ENCODE data around the gene POLR1D. TPM values are rescaled to one million over a fixed set of nuclear protein-coding genes. Genes with fewer than 3 reads are reported as not detected.

The POLR1D gene, protein sequence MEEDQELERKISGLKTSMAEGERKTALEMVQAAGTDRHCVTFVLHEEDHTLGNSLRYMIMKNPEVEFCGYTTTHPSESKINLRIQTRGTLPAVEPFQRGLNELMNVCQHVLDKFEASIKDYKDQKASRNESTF
- 86.0 TPM for total RNA-seq

DNA sequence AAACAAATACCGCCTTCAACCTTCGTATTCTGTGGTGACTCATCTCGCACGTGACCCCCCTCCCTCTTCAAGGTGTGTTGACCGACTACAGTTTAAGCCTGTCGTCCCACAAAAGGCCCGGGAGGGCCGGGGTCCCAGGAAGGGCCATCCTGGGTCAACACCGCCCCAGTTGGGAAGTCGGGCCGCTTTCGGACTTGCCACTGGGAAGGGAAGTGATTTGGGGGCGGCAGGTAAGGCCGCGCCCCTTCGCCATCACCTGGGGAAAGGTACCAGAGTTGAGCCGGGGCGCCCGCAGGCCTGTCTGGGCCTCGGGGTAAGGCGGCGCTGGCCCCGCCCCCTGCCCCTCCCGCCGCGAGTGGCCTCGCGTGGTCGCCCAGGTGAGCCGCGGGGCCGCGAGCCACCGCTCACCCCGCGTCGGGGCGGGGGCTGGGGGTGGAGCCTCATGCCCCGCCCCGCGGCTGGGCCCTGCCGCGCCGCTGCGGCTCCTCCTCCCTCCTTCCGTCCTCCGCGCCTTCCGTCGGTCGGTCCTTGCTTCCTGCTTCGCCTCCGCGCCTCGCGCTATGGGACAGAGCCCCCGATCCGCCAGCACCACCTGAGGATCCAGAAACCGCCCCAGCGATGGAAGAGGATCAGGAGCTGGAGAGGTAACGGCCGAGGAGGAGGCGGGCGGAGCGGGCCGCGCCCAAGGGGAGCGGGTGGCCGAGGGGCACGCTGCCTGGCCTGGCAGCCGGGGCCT, at the start of gene POLR1D:
Gene POLR1D, plus strand, starts transcription at position 527 of the 736 bp plus-strand sequence. Its CDS starts 92 bp downstream, at position 619.
- DNase-seq, result peak; percentile 87

DNA sequence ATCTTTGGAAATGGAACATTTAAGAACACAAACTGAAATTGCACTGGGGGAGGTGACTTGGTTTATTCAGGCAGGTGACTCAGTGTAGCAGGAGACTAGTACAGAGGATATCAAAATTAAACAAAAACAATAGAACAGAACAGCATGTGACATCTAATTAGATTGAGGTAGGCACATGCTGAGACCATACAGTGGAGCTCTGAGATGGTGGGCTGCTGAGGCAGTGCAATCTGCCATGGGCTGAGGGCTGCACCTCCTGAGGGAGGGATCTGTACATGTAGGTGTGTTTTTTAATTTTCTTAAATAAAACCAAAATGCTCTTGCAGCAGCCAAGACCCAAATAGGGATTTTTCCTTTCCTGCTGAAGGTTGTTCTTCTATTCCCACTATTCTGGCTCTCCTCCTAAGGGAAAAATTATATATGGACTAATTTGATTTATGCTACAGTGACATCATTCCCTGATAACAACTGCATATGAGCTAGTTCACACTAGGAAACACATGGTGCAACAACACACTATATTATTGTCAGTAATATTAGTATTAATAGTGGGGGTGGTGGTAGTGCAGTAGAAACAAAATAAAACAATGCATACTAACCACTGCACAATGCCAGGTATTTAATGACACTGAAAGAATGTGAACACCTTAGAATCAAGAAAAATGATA, 49.3 kb upstream of the POLR1D start:
- DNase-seq, result no peak

DNA sequence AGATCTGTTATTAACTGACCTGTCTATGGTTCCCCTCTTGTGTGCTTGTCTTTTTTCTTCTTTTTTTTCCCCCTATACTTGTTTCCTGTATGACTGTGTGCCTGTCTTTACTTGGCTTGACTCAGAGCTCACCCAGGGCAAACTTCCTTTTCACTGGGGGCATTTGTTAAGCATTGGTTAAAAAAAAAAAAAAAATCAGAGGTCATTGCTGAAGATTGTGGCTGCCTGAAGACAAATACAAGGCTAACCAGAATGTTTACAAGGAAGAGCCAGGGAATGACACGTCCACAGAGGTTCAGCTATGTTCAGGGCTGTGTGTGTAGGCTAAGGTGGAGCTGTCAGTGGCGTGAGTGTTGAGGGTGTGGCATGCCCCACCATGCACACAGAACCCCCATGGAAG, 48.4 kb upstream of the POLR1D start:
- no peak for DNase-seq

DNA sequence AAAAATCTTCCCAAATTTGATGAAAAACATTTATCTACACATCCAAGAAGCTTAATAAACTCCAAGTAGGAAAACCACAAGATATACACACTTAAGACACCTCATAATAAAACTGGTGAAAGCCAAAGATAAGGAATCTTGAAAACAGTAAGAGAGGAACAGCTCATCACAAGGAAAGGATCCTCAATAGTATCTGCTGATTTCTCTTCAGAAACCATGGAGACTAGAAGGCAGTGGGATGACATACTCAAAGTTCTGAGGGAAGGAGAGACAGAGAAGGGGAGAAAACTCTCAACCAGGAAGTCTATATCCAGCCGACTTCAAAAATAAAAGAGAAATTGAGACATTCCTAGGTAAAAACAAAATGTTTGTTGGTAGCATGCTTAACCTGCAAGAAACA, 47.0 kb upstream of the POLR1D start:
- no peak for DNase-seq

DNA sequence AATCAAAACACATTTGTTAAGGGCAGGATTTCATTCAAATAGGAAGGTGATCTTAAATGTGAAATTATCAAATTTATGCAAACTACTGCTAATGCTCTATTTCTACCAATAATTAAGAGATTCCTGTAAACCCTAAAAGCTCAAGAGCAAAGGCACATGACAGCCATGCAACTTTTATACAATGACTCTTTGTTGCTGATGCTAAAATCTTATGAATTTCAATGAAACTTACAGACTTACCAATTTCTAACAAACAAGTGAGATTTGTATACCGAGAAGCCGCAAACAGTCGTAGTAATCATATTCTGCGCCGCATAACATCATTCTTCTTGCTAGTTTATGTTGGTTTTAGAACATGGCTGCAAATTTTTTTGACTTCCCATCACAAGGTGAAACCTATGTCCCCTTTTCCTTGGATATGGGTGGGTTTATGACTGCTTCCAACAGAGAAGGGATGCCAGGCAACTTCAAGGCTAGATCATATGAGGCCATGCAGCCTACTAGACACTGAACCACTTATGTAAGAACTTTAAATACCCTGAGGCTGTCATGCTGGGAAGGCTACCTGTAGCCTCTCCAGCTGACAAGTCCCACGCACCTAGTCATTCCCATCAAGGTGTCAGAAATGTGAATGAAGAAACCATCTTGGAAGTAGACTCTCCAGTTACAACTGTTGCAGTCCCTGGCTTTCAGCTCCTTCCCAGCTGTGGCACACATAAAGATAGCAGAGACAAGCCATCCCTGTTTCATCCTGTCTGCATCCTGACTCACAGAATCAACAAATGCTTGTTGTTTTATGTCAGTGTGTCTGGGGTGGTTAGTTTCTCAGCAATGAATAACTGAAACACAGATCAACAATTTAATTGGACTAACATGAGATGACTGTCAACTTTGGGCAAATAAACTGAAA, 43.3 kb upstream of the POLR1D start:
- DNase-seq, result no peak

DNA sequence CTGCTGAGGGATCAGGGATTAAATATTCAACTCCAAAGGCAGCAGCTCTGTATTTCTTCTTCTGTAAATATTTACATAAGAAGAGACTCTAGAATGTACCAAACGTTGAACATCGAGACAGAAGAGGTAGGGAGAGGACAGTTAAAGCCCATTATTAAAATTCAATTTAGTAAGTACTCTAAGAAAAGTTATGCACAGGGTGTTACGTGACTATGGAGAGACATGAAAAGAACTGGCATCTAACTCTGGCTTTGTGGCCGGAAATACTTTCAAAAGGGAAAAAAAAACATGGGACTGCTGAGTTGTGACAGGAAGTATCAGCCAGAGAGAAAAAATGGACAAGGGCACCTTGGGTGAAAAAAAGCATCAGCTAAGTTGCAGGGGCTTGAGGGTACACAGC, 38.0 kb upstream of the POLR1D start:
- no peak for DNase-seq

DNA sequence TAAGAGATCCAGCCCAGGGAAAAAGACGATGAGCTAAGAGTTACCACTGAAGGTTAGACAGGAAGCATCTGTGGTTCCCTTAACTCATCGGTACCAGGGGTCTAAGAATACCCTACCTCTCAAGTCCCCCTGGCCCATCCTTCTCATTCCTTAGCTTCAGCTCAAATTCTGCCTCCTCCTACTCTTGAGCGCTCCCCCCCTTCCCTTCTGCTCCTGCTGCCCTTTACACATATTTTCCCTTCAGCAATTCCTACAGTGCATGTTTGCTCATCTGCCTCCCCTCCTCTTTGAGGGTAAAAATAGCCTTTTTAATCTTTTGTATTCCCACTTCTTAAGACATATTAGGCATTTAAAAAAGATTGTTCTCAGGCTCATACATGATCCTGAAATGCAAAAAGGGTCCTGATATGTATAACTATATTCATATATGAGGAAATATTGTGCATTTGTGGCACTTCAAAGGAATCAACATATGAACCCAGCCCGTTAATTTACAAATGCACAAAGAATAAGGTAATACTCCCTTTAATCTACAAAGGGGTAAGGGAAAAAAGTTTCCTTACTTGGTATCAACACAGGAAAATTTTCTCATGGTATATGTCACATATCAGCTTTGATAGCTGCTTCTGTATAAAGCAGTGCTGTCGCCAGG, 34.5 kb upstream of the POLR1D start:
- DNase-seq, result no peak

DNA sequence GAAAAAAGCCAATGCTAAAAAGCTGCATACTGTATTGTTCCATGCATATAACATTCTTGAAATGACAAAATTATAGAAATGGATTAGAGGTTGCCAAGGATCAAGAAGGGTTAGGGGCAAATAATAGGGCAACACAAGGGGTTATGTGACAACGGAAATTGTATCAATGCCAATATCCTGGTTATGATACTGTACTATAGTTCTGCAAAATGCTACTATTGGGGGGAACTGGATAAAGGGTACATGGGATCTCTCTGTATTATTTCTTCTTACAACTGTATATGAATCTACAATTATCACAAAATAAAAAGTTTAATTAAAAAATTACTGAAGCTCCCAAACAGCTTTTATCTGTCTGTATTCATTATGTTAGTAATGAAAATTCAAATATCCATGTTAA, 33.3 kb upstream of the POLR1D start:
- DNase-seq, result no peak

DNA sequence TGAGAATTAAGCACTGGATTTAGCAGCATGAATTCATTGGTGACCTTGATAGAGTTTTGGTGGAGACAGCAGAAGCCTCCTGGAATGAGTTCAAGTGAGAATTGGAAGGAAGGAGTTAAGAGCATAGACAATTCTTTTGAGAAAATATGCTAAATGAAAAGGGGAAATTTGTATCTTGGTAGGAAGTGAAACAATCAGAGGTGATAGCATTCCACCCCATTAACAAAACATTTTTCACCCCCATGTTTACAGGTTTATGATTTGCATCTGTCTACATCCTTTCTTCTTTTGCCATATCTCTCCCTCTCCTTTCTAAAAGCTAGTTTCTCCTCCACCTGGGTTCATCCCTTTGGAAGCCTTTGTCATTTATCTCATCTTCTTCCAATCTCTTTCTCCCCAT, 28.8 kb upstream of the POLR1D start:
- no peak for DNase-seq

DNA sequence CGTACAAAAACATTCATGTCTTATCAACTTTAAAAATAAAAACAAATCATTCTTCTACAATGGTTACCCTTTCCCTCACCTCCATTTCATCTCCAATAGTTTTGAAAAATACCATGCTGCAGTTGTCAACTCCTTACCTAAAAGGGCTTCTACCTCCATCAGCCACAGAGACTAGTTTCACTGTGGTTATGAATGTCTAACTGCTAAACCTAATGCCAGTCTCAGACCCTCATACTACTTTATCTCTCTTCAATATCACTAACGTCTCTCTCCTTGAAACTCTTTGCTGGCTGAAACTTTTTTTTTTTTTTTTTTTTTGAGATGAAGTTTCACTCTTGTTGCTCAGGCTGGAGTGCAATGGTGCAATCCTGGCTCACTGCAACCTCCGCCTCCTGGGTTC, 28.4 kb upstream of the POLR1D start:
- DNase-seq, result no peak

DNA sequence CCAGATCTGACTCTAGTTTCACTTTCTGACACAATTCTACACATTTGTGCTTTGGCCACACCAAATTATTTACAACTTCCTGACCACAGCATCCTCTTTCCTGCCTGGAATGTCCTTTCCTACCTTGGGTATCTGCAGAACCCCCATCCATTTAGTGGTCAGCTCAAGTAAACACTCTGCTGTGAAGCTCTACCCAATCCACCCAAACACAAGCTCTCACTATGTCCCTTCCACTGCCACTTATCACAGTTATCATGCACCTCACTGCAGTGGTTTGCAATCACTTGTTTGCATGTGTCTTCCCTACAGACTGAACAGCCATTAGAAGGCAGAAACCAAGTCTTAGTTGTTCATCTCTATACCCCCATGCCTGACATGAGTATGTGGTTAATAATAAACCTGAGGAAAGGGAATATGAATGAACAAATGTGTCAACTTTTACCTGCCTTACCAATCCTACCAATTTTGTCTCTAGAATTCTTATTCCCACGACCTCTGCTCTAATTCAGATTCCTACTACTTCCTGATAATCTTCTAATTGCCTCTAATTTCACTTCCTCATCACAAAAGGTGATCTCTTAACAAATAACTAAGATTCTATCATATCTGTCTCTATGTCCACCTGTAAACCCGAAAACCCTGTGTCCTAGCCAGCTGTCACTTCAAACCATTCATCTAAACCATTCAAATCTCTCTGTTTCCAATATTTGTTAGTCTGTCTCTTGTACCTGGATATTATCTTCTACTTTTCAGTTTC, 26.5 kb upstream of the POLR1D start:
- no peak for DNase-seq

DNA sequence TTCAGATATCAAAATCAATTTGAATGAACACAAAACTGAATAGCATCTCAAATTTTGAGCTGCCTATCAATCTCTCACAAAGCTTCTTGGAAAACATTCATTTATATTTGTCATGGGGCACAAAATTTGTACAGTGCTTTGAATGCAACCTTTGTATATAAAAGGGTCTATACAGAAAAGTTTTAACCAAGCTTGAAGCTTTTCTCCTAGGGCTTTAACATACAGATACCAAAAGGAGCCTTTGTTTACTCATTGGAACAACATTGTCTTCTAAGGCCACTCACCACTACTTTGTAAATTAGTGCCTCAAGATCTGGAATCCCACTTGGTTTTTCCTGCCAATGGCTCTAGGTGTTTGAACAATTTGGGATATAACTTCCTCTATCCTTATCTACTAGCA, 22.6 kb upstream of the POLR1D start:
- DNase-seq, result no peak

DNA sequence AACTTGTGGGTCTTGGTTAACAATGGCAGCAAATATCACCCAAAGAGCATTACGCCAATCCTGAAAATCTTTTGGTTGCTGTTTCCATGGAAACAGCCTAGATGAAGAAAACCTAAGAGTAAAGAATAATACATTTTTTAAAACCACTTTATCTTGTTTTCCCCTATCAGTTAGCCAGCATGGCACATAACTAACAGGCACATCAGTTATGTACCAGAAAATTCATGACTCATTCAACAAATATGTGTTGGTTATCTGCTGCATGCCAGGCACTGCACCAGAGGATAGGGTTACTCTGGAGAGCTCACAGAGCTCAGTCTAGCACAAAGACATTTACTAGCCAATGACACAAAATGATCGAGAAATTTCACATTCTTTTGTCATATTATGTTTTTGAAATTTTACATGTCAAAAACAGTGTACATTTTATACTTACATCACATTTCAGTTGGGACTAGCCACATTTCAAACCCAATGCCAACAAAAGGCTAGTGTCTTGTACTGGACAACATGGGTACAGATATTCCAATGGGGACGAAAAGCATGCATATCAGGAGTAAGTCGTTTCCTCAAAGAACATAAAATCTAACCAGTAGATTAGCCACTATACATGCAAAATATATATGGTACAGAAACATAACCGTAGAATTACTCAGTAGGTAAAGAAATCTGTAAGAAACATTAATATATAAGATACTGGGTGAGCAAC, 21.7 kb upstream of the POLR1D start:
- DNase-seq, result peak; percentile 36

DNA sequence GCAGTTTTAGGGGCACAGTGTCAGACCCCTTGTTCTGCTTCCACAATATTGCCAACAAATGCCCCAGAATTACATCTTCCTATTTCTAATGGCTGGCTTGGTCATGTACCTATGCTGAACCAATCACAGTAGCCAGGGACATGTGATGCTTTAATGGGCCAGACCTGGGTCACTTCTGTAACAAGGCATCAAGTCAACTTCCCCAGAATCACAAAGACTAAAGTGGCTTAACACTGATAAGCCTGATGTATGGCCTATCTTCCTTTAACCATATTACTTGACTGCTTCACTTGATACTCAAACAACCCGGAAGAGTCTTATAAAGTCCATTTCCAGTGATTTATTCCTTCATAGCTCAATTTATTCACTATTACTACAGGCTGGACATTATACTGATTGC, 21.0 kb upstream of the POLR1D start:
- no peak for DNase-seq

DNA sequence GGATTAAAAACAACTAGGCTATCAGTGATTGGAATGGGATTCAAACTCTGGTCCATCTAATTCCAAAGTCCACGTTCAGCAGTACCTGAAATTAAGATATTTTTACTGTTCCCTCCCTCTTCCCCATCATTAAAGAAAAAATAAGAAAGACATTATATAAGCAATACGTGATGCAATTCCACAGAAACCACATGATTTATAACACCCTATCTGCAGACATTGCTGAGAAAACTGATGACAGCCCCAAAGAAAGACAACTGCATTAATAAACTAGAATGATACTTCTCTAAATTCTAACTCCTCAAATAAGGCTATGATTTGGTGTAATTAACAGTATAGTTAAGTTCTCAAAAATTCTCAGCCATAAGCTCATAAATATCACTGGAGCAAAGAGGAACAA, 20.5 kb upstream of the POLR1D start:
- DNase-seq, result no peak

DNA sequence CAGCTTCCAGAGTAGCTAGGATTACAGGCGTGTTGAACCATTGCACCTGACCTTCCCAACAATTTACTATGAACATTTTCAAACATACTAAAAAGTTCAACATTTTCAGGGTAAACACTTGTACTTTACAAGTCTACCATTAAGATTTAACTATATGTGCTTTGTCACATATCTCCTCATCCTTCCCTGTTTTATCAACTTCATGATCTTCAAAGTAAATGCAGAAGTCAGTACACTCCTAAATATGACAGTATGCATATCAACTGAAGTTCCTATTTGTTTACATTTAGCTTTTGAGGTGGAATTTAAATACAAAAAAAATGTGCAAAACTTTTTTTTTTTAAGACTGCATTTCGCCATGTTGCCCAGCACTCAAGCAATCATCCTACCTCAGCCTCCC, 19.9 kb upstream of the POLR1D start:
- no peak for DNase-seq

DNA sequence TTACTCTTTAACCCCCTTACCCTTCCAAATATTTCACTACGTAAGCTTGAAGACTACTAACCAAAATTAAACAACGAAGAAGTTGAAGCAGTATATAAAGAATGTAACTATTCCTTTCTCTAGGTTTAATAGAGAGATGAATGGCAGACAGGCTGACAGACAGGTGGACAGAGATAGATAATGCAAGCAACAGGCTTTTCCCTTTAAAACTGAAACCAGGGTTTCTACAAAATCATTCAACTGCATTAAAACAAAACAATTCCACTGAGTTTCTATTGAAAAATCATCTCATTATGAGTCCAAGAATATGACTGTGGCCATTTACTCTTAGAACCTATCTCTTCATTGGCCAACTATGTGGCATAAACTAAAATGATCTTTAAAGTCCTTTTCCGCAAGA, 16.6 kb upstream of the POLR1D start:
- DNase-seq, result no peak

DNA sequence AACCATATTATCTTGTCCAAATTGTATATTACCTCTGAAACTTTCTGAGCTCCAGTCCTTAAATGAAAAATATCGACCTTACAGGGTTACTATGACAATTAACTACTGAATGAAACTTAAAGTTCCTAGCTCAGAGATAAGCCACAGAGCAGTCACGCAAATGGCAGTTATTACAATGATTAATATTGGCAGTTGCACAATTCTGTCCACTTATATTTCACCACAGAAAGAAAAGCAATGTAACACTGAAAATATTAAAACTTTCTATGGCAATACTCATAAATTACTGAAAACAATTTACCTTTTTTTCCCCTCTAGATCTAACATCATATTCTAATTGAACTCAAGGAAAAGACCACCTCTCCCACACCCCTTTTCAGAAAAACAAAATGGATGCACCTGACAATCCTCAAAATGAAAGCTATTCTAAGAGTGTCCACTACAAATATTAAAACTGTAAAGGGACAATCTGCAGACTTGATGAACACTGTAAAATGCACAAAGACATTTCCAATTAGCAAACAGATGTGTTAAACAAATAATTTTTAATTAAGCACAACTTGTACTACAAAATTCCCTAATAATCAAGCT, 16.0 kb upstream of the POLR1D start:
- DNase-seq, result no peak

DNA sequence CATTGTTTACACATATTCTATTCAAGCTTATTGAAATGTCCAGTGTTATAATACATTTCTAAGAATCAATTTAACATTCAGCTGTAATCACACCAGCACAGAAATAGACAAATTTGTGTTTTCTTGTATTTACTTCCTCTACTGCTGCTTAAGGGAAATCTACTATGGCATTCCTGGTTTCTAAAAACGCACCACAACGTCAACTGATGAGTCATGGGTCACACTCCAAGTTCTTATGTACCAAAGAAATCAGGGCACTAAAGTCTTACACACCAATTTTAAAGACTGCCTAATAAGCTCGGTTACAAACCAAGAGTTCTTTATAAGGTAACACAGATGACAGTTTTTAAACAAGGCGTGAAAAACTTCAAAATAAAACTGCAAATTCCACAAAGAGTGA, 14.6 kb upstream of the POLR1D start:
- DNase-seq, result no peak

DNA sequence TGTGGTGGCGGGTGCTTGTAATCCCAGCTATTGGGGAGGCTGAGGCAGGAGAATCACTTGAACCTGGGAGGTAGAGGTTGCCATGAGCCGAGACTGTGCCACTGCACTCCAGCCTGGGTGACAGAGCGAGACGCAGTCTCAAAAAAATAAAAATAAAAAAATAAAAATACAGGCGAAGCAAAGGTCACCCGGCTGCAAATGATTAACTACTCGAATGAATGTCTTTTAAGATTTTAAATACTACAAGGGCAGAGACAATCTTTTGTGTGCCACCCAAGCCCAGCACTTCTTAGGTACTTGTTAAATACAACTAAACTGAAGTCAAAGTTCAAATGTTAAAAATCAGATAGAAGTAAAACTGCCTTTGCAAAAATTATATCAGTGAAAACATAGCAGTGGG, 8.1 kb upstream of the POLR1D start:
- no peak for DNase-seq
